GM18508 (cell line): ENCODE measurements around the gene NCKIPSD.

ENCODE experiments used
- ATAC-seq: cut with Tn5 transposase; IDR thresholded peaks from one replicate; pipeline ENCODE4 v1.9.1; 2021; ENCODE audit warnings: moderate number of reproducible peaks; ENCODE audit not compliant: insufficient read depth, unreplicated experiment

The NCKIPSD gene

GRCh38 chr3:48628277-48629017 lies 57.3 kb downstream of the NCKIPSD start:
- ATAC-seq = no peak

- no peak for ATAC-seq
Observed at GRCh38 chr3:48625600-48625999, 60.1 kb downstream of the NCKIPSD start.

GRCh38 chr3:48624767-48625166 lies 60.9 kb downstream of the NCKIPSD start:
- ATAC-seq = no peak

GRCh38 chr3:48623851-48624547 lies 61.7 kb downstream of the NCKIPSD start:
- ATAC-seq = no peak
